ENCODE measurements around the gene AHNAK2. TPM values are rescaled to one million over a fixed set of nuclear protein-coding genes. Genes with fewer than 3 reads are reported as not detected.

AHNAK2 gene
- total RNA-seq, 1 experiment from 2014 or later: 10.4 TPM

- no peak for DNase-seq (ENCODE audit: low read depth)
These were observed 4.6 kb downstream of the AHNAK2 start for GRCh38 chr14:104973385-104974145.

GRCh38 chr14:104973135-104973384 is 5.1 kb downstream of the AHNAK2 start:
- peak; percentile 100 for DNase-seq (ENCODE audit: low read depth)

- peak; percentile 90 for DNase-seq (ENCODE audit: low read depth)
These were observed 5.7 kb downstream of the AHNAK2 start for GRCh38 chr14:104972301-104973134.

- no peak for DNase-seq (ENCODE audit: low read depth)
These were observed 6.5 kb downstream of the AHNAK2 start for GRCh38 chr14:104971447-104972240.

- peak; percentile 97 for DNase-seq (ENCODE audit: low read depth)
These were observed 7.7 kb downstream of the AHNAK2 start for GRCh38 chr14:104970231-104971068.

GRCh38 chr14:104969741-104970230 is 8.4 kb downstream of the AHNAK2 start:
- DNase-seq (ENCODE audit: low read depth): no peak

GRCh38 chr14:104968541-104969401 is 9.4 kb downstream of the AHNAK2 start:
- peak; percentile 54 for DNase-seq (ENCODE audit: low read depth)

GRCh38 chr14:104968153-104968527 is 10.0 kb downstream of the AHNAK2 start:
- DNase-seq (ENCODE audit: low read depth): peak; percentile 82

- peak; percentile 53 for DNase-seq (ENCODE audit: low read depth)
These were observed 10.6 kb downstream of the AHNAK2 start for GRCh38 chr14:104967386-104968152.

GRCh38 chr14:104966981-104967385 is 11.2 kb downstream of the AHNAK2 start:
- DNase-seq (ENCODE audit: low read depth): no peak

- DNase-seq (ENCODE audit: low read depth): no peak
These were observed 11.8 kb downstream of the AHNAK2 start for GRCh38 chr14:104966261-104966865.

GRCh38 chr14:104965561-104966231 is 12.5 kb downstream of the AHNAK2 start:
- no peak for DNase-seq (ENCODE audit: low read depth)

GRCh38 chr14:104964546-104964945 is 13.6 kb downstream of the AHNAK2 start:
- DNase-seq (ENCODE audit: low read depth): no peak

GRCh38 chr14:104957146-104958113 is 20.7 kb downstream of the AHNAK2 start:
- no peak for DNase-seq (ENCODE audit: low read depth)

- no peak for DNase-seq (ENCODE audit: low read depth)
These were observed 21.8 kb downstream of the AHNAK2 start for GRCh38 chr14:104956290-104956890.

GRCh38 chr14:104955396-104955770 is 22.8 kb downstream of the AHNAK2 start:
- DNase-seq (ENCODE audit: low read depth): no peak

All from Daoy (cell line).